Stimulated activated CD8-positive, alpha-beta memory T cell treated with anti-CD3 and anti-CD28 coated beads, Interleukin-7, amount 100 ng/mL, for 24 hours (primary cell): Measurements from ENCODE around the gene PIK3R5.
"Not testable (repeated sequence)": the region's sequence is repeated elsewhere in the genome, so short reads cannot be mapped to it uniquely, and the experiment has no call there.

Experiments
- DNase-seq: peaks from one replicate; pipeline ENCODE4 v3.0.0-alpha.2; 2020; ENCODE audit warnings: low read depth

PIK3R5 gene, protein sequence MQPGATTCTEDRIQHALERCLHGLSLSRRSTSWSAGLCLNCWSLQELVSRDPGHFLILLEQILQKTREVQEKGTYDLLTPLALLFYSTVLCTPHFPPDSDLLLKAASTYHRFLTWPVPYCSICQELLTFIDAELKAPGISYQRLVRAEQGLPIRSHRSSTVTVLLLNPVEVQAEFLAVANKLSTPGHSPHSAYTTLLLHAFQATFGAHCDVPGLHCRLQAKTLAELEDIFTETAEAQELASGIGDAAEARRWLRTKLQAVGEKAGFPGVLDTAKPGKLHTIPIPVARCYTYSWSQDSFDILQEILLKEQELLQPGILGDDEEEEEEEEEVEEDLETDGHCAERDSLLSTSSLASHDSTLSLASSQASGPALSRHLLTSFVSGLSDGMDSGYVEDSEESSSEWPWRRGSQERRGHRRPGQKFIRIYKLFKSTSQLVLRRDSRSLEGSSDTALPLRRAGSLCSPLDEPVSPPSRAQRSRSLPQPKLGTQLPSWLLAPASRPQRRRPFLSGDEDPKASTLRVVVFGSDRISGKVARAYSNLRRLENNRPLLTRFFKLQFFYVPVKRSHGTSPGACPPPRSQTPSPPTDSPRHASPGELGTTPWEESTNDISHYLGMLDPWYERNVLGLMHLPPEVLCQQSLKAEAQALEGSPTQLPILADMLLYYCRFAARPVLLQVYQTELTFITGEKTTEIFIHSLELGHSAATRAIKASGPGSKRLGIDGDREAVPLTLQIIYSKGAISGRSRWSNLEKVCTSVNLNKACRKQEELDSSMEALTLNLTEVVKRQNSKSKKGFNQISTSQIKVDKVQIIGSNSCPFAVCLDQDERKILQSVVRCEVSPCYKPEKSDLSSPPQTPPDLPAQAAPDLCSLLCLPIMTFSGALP

GRCh38 chr17:8965394-8966168 is at the start of gene PIK3R5:
TSS of gene PIK3R5 (minus strand) at chr17:8965707. CDS start at chr17:8911494, 54,213 bp downstream.
- peak; percentile 65 for DNase-seq

GRCh38 chr17:9011001-9011400 is 45.5 kb upstream of the PIK3R5 start:
- no peak for DNase-seq

DNA sequence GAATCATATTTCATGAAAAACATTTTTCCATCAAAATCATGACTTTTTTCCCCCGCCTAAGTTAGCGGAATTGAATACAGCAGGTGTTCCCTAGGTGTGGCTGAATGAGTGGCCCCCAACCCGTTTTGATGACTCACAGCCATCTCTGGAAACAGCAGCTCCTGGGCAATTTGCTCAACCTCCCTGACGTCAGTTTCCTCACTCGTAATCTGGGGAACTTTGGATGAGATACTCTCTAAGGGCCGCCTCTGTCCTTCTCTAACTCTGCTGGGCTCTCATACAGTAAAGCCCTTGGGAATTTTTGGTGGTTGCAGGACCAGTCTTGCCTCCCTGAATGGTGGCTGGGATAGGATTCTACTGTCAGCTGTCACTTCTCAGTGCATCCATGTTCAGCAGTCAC is 44.2 kb upstream of the PIK3R5 start:
- no peak for DNase-seq

DNA sequence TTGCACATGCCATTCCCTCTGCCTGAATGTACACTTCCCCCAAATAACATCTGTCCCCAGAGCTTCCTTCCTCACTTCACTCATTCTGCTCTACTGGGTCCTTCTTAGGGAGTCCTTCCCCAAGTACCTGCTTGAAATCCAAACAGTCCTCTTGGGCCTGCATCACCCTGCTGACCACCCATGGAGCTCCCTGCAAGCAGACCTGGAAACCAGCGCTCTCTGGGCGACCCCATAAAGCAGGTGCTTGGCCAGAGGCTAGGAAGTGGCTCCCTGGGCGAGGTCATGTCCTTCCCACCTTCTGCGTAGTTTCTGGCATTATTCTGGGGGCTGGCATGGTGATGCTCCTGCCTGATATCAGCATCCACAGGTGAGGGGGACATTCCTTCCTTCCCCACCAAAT is 43.6 kb upstream of the PIK3R5 start:
- DNase-seq: no peak

GRCh38 chr17:9007052-9007714 is 41.7 kb upstream of the PIK3R5 start:
- no peak for DNase-seq

GRCh38 chr17:9006175-9006767 is 40.8 kb upstream of the PIK3R5 start:
- DNase-seq: no peak

DNA sequence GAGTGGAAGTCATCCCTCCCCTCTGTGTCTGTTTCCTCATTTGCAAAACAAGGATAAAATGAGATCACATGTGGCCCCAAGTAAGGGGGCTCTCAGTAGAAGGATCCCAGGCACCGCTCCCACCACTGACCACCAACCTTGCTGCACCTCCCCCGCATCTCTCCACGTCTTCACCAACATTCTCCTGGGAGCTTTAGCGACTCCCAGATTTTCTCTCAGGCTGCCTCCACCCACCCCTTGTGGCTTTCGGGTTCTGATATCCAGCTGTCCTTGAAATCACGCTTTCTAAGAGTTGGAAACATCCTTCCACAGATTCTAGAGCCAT is 39.4 kb upstream of the PIK3R5 start:
- no peak for DNase-seq

- DNase-seq: no peak
Observed at GRCh38 chr17:9004132-9004960, 38.8 kb upstream of the PIK3R5 start.

DNA sequence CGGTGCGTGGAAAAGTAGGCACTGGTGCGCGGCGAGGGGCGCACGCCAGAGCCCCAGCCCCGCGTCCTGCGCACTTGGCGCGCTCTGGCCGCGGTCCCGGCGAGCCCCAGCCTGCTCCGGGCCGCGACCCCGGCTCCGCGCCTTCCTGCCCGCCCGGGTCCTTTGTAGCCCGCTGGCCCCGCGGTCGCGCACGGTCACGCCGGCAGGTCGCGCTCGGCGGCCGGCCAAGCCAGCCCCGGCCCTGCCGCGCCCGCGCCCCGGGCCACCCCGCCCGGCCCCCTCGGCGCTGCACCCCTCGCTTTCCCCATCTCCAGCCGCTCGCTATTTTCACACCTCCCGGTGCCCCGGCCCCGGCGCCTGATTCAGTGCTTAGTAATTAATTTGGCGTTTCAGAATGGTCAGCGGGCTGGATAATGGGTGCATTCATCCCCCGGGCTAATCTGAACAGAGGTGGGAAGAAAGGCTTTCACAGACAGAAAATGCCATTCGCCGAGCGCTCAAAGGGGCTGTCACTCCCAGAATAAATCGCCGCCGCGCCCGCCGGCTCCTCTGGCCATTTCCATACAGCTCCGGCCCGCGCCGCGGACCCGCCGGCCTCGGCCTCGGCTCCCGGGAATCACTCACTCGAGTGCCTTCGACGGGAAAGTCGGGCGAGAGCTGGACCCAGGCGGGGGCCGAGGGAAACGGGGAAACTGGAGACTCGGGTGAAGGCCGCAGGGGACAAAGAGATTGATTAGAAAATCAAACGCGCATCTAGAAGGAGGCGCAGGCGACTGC is 38.0 kb upstream of the PIK3R5 start:
- no peak for DNase-seq

DNA sequence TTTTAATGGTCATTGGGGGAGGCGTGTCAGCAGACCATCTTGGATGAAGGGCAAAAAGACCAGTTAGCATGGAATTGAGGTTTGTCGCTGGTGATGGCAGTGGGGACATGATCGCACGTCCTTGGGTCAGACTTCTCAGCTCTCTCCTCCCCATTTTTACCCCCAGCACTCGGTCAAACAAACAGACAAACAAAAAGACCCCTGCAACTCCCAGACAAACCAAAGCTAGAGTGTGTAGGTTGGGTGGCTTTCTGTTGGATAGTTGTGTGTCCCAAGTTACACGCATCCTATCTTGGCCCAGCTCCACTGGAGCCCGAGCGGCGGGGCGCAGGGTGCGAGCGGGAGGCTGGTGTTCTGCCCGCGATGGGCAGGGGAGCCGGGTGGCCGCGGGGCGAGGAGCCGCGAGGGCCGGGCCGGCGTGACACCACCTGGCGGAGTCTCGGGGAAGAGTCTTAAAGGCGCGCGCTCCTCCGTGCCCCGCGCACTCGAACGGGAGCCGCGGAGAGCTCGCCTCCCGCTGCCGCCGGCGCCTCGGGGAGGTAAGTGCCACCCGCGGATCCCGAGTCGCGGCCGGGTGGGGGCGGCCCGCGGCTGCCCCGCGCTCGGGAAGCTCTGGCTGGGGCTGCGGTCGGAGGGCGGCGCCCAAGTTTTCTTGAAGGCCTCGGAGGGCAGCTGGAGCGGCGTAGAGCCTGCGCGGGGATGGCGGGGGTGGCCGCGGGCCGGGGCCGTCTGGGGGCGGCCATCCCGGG is 37.3 kb upstream of the PIK3R5 start:
- no peak for DNase-seq

GRCh38 chr17:9002227-9002605 is 36.7 kb upstream of the PIK3R5 start:
- no peak for DNase-seq

- no peak for DNase-seq
Observed at GRCh38 chr17:9001559-9001958, 36.1 kb upstream of the PIK3R5 start.

DNA sequence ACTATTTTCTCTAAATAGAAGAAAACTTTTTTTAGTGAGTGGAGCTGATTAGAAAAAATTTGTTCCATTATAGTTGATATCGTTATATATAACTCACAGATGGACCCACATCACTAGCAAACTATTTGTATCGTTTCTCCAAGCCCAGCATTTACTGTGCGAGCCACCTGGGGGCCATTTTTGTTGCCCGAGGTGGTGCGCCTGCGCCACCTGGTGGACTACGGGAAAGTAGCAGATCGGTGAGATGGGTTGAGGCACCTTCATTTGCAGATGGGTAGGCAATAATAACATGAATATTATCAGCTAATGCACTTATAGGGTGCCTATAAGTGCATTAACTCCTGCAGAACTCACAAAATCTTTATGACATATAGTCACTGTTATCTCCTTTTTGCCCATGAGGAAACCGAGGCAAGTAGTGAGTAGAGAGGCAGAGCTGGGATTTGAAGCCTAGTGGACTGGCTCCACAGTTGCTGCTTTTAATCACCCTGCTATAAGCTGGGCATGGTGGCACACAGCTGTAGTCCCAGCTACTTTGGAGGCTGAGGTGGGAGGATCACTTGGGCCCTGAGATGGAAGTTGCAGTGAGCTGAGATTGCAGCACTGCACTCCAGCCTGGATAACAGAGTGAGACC is 32.6 kb upstream of the PIK3R5 start:
- DNase-seq: peak; percentile 68

DNA sequence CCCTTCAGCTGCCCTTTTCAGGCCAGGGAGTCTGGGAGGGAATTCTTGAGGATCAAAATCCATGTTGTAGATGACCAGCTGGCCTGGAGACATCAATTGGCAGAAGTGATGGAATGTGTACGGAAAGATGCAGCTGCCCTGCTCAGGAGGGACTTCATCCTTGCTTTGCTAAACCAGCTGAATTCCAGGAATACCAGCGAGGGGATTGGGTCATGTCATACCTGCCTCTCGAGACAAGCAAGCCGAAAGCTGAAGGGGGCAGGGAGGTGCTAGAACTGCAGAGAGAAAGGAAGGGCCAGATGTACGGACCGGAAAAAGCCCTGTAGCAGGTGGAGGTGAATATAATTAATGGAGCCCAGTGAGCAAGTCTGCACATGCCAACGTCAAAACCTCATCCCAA is 30.2 kb upstream of the PIK3R5 start:
- DNase-seq: no peak

DNA sequence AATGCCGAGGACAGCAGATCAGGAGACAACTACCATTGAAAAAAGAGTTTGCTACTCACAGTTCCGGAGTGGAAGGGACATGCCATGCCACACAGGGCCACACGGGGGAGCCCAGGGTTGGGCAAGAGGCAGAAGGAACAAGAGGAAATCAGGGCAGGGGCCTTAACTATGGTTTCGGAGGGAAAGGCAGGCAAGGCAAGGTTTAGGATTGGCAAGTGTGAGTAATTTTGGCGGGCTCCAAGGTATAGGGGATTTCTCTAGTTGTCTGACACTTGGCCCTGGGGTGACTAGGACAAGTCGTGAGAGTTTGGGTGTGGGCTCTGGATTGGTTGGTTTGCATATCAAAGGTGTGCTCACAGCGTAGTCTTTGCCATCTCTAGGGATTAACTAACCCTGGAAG is 28.8 kb upstream of the PIK3R5 start:
- peak; percentile 46 for DNase-seq

- DNase-seq: peak; percentile 53
Observed at GRCh38 chr17:8991514-8992285, 26.2 kb upstream of the PIK3R5 start.

GRCh38 chr17:8988263-8988935 is 22.9 kb upstream of the PIK3R5 start:
- DNase-seq: not testable (repeated sequence)
